HL-60/S4 (cell line): Measurements from ENCODE around the gene ELL2.

Source experiments
- in situ Hi-C: fragments of 300-500 bp; cut with MboI; formaldehyde crosslinking; loops from 2 replicates; pipeline ENCODE4 v1.14.3; 2022; ENCODE audit warnings: low sequenced_read_pairs

Gene ELL2

DNA sequence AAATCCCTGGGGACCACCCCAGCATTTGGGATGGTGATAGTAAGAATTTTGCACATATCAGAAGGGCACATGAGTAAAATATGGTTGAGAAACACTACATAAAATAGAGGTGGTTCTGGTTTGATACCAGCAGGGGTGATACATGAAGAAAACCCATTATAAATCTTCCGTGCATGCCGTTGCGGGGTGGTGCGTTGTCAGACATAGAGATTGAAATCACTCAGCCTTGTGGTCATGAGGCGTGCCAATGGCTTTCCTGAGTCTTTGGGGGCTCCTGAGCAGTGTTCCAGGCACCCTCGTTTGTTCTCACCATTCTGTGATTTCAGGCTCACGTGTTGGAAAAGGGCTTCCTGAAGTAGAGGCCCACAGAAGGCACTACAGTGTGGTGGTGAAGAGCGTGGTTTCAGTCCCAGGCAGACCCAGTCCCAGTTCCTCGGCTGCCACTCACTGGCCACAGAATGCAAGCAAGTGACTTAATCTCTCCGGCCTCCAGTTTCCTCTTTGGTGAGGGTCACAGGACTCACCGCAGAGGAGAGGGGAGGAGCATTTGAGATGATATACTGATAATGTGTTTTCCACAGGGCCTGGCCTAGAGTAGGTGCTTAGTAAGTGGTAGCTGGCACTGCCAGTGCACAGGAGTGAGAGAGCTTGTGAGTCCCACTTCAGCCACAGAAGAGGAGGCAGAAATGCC lies 118.7 kb downstream of the ELL2 start:
- in situ Hi-C loops: loop anchor here (5.0 to 25.0 kb wide), 3 partner anchors 66 to 556 kb away; partner anchors contain the start of gene MCTP1

DNA sequence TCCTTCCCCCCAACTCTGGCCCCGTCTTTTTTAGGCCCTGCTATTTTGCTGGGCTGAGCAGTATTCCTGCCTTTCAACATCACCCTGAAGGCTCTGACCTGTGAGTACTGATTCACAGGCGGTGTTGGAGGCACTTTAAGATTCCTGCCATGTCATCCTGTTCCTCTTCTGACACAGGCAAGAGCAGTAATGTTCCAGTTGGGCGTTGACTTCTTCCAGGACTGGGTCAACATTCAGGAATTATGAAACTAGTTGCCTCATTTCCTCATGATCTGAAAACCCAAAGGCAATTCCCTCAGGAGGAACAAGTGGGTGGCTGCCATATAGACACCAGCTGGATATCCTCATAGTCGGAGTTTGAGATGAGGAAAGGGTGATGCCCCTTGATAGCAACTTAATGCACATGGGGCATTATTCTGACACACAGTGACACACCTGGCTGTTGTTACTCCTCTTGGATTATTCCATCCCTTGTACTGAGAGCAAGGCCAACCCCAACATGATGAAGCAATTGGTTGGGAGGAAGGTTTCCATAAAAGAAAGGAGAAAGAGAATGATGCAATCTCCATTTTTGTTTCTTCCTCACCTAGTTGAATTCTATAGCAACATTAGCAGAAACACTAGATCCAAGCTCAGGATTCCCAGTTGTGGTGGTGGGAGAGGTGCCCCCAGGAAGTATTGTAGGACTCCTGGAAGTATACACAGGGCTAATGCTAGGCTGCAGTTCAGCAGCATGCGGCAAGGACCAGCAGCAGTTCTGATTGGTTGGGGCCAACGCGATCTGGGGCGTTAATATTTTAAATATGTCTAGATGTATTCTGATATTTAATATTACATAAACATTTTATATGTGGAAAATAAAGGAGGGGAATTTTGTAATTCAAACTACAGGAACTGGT lies 119.5 kb downstream of the ELL2 start:
- in situ Hi-C loops: loop anchor here (5.0 to 25.0 kb wide), 3 partner anchors 65 to 555 kb away; partner anchors contain the start of gene MCTP1

DNA sequence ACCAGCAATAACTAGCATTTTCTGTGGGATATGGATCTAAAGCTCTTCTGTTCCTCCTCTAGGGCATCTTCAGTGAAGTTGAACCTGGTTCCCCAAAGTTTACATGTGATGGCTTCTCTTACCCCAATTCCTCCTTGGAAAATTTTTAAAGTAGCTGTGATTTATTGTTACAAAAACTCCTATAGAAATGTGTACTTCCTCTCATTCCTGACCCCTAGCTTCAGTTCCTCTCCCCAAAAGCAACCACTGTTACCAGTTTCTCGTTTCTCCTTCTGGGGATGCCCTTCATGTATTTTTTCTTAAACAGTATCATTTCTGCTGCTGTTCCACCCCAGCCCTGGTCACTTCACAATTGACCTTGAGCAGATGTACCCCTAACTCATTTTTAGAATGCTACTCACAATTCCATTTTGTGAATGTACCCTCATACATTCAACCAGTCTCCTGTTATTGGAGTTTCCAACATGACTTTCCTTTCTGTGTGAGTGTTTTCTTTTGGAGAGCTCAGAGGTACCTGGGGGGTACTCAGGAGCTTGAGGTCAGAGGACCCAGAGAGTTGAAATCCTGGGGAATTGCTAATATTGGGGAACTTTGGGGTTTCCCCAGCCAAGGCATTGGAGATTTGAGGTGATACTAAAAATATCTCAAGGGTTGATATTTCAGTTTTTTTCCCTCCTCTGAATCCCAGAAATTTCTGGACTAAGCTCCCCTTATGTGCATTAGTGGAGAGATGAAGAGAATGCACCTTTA lies 120.5 kb downstream of the ELL2 start:
- in situ Hi-C loops: loop anchor here (5.0 to 25.0 kb wide), 3 partner anchors 64 to 554 kb away; partner anchors contain the start of gene MCTP1

DNA sequence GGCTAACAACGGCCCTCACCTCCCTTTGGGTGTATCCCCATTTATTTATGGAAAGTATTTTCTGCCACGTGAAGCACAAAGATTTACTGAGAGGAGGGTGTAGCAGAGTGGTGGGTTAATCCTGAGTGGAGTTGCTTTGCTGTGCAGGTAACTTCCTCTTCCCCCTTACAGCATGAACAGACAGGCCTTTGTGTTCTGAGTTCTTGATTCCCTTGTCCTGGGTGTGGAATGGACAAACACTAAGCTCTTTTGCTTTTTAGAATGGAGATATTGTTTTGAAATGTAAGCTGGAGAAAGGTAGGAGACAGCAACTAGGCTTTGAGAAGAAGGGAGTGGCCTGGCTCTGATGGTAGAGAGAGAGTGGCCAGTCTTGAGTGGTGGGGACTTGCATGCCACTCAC lies 122.0 kb downstream of the ELL2 start:
- in situ Hi-C loops: loop anchor here (5.0 to 25.0 kb wide), 3 partner anchors 62 to 552 kb away; partner anchors contain the start of gene MCTP1

DNA sequence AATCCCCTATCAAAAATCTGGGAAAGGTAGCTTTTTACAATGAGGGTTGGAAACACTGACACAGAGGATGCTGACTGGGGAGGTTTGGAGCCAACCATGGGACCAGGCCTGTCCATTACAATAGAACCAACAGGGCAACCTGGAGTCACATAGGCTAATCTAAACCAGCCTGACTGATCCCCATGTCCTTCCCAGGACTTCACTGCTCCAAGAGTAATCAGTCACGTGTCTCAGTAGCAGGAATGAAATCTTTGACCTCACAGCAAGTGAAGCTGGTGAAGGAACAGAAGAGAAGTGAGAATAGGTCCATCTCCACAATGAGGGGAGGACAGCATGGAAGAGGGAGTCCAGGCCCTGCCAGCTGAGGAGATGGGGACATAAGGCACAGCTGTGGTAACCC lies 123.1 kb downstream of the ELL2 start:
- in situ Hi-C loops: loop anchor here (25.0 kb wide), 1 partner anchor 551 kb away; the partner anchor contains the start of gene MCTP1

DNA sequence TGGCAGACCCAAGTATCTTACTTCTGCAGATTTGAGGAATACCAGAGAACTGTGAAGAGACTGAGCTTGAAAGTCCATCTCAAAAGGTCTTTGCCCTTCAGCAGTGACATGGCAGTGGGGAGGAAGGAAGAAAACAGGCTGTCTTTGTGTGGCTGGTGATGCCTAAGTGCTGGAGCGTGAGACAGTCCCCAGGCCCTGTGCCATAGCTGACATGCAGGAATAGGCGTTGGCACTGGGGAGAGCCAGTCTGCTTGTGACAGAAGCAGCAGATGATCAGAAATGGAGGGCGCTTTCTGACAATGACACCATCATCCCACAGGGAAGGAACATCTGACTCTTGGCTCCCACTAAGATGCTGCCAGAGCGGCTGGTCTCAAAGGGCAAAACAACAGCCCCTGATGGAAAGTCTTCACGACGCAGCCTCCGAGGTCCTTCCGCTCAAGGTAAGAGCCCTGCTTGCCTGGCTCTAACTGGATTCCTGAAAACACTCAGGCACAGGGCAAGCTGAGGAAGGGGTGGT lies 123.6 kb downstream of the ELL2 start:
- in situ Hi-C loops: loop anchor here (25.0 kb wide), 1 partner anchor 551 kb away; the partner anchor contains the start of gene MCTP1

DNA sequence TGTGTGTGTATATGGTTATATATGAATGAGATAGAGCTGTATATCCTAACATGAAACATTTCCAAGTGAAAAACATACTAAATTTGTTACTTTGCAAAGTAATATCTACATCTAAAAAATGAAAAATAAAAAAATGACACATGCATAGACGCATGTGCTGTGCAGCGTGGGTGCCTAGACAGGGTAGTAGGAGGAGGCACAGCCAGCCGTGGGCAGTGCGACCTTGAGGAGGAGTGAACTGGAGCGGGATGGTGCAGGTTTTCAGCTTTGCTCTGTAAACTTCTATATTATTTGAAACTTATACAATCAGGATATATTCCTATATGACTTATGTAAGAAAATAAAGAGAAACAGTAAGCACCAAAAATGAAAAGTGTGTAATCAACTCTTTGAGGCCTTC lies 124.2 kb downstream of the ELL2 start:
- in situ Hi-C loops: loop anchor here (25.0 kb wide), 1 partner anchor 550 kb away; the partner anchor contains the start of gene MCTP1

DNA sequence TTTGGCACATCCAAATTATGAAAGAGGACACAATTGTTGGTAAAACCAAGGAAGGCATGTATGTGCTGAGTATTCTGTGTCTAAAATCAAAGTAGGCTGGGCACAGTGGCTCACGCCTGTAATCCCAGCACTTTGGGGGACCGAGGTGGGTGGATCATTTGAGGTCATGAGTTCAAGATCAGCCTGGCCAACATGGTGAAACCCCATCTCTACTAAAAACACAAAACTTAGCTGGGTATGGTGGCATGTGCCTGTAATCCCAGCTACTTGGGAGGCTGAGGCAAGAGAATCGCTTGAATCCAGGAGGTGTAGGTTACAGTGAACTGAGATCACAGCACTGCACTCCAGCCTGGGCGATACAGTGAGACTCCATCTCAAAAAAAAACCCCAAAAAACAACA lies 124.7 kb downstream of the ELL2 start:
- in situ Hi-C loops: loop anchor here (25.0 kb wide), 1 partner anchor 550 kb away; the partner anchor contains the start of gene MCTP1

DNA sequence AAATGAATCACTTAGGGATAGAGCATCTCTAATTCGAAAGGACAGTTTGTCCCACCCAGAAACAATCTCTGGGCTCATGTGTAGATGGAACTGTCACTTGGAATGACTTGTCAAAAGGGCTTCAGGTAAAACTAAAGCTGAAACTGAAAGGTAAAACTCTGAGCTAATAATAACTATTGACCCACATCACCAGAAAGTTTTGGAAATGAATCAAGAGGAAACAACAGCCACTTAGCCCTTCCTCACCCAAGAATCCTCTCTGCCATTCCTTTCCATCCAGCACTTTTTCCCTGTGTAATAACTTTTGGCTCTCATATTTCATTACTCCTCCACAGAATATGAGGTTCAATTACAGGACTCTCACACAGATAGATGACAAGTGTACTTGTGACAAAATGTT lies 125.1 kb downstream of the ELL2 start:
- in situ Hi-C loops: loop anchor here (25.0 kb wide), 1 partner anchor 549 kb away; the partner anchor contains the start of gene MCTP1

DNA sequence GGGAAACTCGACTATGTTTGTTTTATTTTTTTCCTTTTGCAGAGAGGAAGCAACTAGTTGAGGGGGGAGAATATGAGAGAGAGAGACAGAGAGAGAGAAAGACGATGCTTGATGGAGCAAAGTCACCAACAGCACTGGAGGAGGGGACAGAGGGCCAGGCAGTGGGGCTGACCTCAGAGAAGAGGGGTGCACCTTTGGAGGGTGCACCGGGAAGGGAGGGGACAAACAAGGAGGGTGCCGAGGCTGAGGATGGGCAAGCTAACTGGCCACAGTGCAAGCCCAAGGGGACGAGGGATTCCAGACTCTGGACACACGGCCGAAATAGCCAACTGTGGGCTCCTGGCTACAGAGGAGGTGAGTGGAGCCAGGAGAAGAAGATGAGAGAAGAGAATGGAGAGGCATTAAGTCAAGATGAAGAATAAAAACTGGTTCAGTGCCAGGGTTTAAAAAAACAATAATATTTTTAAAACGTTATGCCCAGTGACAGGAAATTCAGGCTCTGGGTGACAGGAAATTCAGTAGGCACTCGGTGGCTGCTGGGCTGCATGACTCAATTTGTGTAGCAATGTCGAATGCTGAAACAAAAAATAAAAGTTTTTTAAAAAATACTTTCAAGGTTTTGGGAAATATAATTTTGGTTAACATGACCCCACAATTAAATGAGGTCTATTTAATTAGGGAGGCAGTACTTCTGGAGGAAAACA lies 125.8 kb downstream of the ELL2 start:
- in situ Hi-C loops: loop anchor here (25.0 kb wide), 1 partner anchor 549 kb away; the partner anchor contains the start of gene MCTP1
